ENCODE data around the gene ELK4. TPM values are rescaled to one million over a fixed set of nuclear protein-coding genes. Genes with fewer than 3 reads are reported as not detected.

The ELK4 gene
- total and polyA plus RNA-seq, 8 donors: 3.5 to 38.7 (median 11.7) TPM

DNA sequence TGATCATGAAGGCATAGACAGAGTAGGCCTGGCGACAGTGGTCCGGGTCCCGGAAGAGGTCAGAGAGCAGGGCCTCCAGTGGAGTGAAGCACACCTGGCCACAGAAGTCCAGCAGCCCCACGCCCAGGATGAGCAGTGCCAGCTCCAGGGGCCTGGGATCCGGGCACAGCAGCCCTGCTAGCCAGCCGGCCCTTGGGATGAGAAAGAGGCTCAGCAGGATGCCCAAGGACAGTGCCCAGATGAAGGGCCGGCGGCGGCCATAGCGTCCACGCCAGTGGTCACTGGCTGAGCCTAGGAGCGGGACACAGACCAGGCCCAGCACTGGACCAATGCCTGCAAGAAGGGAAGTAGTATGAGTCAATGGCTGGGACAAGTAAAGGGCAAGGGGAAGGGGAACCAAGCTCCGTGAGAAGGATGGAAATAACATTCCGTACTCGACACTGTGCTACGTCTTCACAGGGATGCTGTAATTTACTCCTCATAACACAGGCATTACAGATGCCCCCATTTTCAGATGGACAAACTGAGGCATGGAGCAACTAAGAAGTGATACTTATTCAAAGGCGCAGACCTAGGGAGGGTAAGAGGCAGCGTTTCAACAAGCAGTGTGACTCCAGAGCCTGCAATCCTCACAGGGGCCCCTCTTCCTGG, 31.6 kb upstream of the ELK4 start:
- TF ChIP-seq CTCF (IDR thresholded peaks at IDR 0.05) (no peak), POLR2AphosphoS5 (IDR thresholded peaks at IDR 0.05) (no peak), EP300 (IDR thresholded peaks at IDR 0.05) (no peak), POLR2A (IDR thresholded peaks at IDR 0.05) (no peak)
- intact Hi-C loops (cut with DNase I; ENCODE audit: low total_unique reads): loop anchor here (10.0 kb wide), 1 partner anchor 51 kb away; no protein-coding TSS in a partner anchor
- H3K9me3 ChIP-seq: no peaks in the 10 kb centered on the region
- peaks cover 27 to 94% (median 48%) of the 10 kb centered on the region in 4 donors for H3K4me1 ChIP-seq
- H3K27ac ChIP-seq: peak overlapping the region; percentile 39 to 87 (median 70)
- H3K4me3 ChIP-seq: peak overlapping the region in 2 of 4 donors; percentile 4 to 15
- peaks cover 0 to 8% (median 0%) of the 10 kb centered on the region in 4 donors for H3K36me3 ChIP-seq
- WGBS, 5 donors: 83 to 93% (median 90%) methylated on average over 17 to 18 of the region's 18 CpGs
- DNase-seq: no peak
- peaks cover 0 to 6% (median 0%) of the 10 kb centered on the region in 3 donors for H3K27me3 ChIP-seq

GRCh38 chr1:205662791-205663190, 31.0 kb upstream of the ELK4 start:
- WGBS, 5 donors: 80 to 87% (median 86%) methylated on average over 22 to 24 of the region's 24 CpGs
- intact Hi-C loops (cut with DNase I; ENCODE audit: low total_unique reads): loop anchor here (10.0 kb wide), 1 partner anchor 52 kb away; no protein-coding TSS in a partner anchor
- H3K9me3 ChIP-seq: no peaks in the 10 kb centered on the region
- no peak for DNase-seq
- H3K27ac ChIP-seq: peak overlapping the region; percentile 12 to 87 (median 70)
- TF ChIP-seq POLR2AphosphoS5 (IDR thresholded peaks at IDR 0.05) (no peak), EP300 (IDR thresholded peaks at IDR 0.05) (no peak), POLR2A (IDR thresholded peaks at IDR 0.05) (no peak), CTCF (IDR thresholded peaks at IDR 0.05) (no peak)
- H3K27me3 ChIP-seq: no peaks in the 10 kb centered on the region
- peaks cover 0 to 8% (median 0%) of the 10 kb centered on the region in 4 donors for H3K36me3 ChIP-seq
- peak overlapping the region in 2 of 4 donors; percentile 4 to 15 for H3K4me3 ChIP-seq
- H3K4me1 ChIP-seq: peaks cover 27 to 88% (median 44%) of the 10 kb centered on the region in 4 donors

DNA sequence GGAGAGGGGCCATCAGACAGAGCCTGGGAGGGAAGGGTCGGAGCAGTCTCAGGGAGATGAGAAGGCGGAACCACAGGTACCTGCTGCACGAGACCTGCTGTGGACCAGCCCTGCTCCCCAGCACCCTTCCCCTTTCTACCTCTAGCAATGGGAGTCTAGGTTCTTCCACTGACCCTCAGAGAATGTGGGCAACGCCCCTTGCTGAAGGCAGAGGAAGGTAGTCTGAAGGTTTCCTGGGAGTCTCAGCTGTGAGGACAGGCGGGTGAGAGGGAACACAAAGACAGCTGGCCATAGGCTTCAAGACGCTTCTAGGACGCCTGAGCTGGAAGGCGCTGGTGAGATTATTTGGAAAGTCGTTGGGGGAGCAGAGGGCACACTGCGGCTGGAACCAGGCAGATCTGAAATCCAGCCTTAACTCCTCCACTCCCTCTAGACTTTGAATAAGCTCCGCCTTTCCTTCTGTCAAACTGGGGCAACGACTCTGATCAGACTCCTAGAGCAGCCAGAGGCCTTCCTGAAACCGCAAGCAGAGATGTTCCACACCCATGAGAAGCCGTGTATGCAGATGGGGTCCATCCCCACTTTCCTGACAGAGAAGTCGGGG, 30.4 kb upstream of the ELK4 start:
- Histone ChIP-seq H3K4me1 (peaks cover 27 to 85% (median 44%) of the 10 kb centered on the region in 4 donors), H3K36me3 (peaks cover 0 to 8% (median 0%) of the 10 kb centered on the region in 4 donors), H3K27ac (peak overlapping the region in 4 of 5 donors; percentile 12 to 87 (median 40)), H3K4me3 (peak overlapping the region in 2 of 4 donors; percentile 4 to 17), H3K9me3 (no peaks in the 10 kb centered on the region), H3K27me3 (no peaks in the 10 kb centered on the region)
- WGBS, 5 donors: 55 to 64% (median 60%) methylated on average over 14 to 15 of the region's 15 CpGs
- intact Hi-C loops (cut with DNase I; ENCODE audit: low total_unique reads): loop anchor here (10.0 kb wide), 1 partner anchor 53 kb away; no protein-coding TSS in a partner anchor
- TF ChIP-seq POLR2A (IDR thresholded peaks at IDR 0.05) (no peak), CTCF (IDR thresholded peaks at IDR 0.05) (no peak), EP300 (IDR thresholded peaks at IDR 0.05) (no peak), POLR2AphosphoS5 (IDR thresholded peaks at IDR 0.05) (no peak)
- peak in 1 of 2 donors; percentile 52 for DNase-seq

DNA sequence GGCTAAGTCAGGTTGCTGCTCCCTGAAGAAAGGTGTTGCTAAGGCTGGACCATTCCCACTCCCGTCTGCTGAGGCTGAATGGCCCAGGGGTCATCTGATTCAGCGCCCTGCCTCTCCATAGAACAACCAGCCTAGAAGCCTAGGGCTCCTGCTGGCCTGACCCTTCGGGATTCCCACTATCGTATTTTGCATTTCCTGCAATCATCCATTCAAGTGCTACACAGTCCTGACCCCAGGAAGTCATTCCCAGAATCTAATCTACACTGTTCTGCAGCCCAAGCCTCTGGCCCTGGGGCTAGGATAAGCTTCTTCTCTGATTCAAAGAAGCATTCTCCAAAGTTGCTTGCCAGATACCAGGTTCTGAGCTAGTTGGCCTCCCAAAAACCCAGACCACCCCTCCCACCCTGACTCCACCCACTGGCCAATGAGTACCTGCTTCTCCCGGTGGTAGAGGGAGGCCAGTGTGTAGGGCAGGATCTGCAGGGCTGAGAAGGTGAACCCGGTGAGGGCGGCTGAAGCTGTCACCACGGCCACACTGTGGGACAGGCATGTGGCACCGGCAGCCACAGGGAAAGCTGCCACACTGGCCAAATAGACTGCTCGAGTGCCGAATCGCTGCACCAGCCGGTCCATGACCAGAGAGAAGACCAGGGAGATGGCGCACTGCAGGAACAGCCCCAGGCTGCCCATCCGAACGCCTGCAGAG, 29.8 kb upstream of the ELK4 start:
- peak overlapping the region in 3 of 5 donors; percentile 24 to 87 (median 55) for H3K27ac ChIP-seq
- WGBS, 5 donors: 67 to 75% (median 68%) methylated on average over 16 of the region's 16 CpGs
- H3K27me3 ChIP-seq: no peaks in the 10 kb centered on the region
- no peak for TF ChIP-seq POLR2AphosphoS5 (IDR thresholded peaks at IDR 0.05)
- no peak for TF ChIP-seq POLR2A (IDR thresholded peaks at IDR 0.05)
- TF ChIP-seq CTCF (IDR thresholded peaks at IDR 0.05): no peak
- H3K4me1 ChIP-seq: peaks cover 27 to 78% (median 40%) of the 10 kb centered on the region in 4 donors
- peaks cover 0 to 8% (median 0%) of the 10 kb centered on the region in 4 donors for H3K36me3 ChIP-seq
- intact Hi-C loops (cut with DNase I; ENCODE audit: low total_unique reads): loop anchor here (10.0 kb wide), 1 partner anchor 53 kb away; no protein-coding TSS in a partner anchor
- peak overlapping the region in 2 of 4 donors; percentile 4 to 17 for H3K4me3 ChIP-seq
- no peaks in the 10 kb centered on the region for H3K9me3 ChIP-seq
- no peak for DNase-seq
